ENCODE measurements around the gene AP2A2.
A peak's percentile ranks its signal among the peaks of the same experiment; 100 is the strongest.

The AP2A2 gene

DNA sequence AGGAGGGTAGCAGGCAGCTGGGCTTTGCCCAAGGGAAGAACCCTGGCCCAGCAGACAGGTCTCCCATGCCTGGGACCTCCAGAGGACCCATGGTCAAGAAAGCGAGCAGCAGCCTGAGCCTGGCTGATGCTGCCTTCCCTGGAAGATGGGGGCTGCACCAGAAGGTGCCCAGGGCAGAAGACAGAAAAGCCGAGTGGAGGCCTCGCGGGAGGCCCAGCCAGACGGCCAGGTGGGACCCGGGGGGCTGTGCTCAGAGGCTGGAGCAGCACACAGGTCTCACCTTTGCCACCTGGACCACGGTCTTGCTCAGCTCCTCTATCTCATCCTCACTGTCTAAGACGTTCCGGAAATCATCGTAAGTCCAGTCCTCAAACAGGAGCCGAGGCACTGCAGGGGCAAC lies 25.9 kb upstream of the AP2A2 start:
- no peak for DNase-seq

- DNase-seq = no peak
Observed at GRCh38 chr11:900545-900944, 25.1 kb upstream of the AP2A2 start.

DNA sequence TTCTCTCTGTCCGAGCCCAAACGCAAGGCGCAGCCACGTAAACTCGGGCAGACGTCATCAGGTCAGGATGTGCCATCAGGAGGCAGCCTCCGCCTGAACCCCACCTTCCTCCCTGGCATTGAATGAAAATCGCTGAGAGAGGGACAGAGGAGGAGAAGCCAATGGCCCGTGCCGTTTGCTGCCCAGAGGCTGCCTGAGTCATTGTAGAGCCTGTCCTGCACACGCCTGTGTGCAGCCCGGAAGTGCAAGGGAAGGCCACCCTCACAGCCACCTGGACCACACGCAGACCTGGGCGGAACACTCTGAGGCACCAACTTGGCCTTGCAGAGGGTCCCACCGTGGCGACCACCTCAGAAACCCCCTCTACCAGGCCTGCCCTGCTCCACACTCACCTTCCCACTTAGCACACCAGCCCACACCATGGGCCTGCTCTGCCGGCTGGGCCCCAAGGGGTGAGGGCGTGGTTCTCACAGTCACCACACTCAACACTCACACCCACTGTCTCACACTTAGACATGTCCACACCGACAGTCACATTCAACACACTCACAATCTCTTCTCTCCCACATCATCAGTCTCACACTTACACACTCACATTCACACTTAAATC lies 24.1 kb upstream of the AP2A2 start:
- no peak for DNase-seq

- DNase-seq = no peak
Observed at GRCh38 chr11:904380-904779, 21.3 kb upstream of the AP2A2 start.

GRCh38 chr11:905952-906351 lies 19.7 kb upstream of the AP2A2 start:
- no peak for DNase-seq

DNA sequence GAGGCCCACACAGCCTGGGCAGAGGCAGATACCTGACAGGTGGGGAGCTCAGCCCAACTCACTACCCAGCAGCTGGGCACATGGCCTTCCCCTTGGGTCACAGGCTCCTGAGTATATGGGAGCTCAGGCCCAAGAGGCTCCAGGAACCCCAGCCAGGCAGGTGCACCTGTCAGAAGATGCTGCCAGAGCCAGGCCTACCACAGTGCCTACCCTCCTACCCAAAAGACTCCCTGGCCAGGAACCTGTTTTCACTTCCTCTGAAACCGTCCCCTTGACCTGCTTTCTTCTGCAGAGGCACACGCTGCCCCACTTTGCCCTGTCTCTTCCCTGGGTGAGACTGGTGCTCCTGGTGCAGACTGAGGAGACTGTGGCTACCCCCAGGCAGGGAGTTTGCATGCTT lies 18.0 kb upstream of the AP2A2 start:
- no peak for DNase-seq

DNA sequence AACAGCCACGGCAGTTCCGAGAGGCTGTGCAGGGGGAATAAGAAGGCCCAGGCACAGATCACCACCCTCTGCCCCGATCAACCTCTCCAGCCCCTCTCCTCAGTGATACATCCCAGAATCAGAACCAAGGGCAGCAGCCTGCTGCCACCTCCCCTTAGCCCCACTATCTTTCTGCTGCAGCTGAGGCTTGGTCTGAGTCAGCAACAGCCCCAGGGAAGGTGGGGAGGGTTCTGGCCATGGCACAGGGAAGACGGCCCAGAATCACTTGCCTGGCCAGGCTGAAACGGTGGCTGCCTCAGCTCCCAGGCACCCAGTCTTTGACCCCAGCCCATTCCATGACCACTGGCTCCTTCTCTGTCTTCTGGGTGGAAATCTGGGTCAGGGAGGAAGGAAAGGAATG lies 17.4 kb upstream of the AP2A2 start:
- DNase-seq = no peak

GRCh38 chr11:909406-909805 lies 16.3 kb upstream of the AP2A2 start:
- no peak for DNase-seq

GRCh38 chr11:910044-910588 lies 15.6 kb upstream of the AP2A2 start:
- no peak for DNase-seq

- DNase-seq = peak; percentile 62 to 76 (median 72)
Observed at GRCh38 chr11:910589-911030, 15.1 kb upstream of the AP2A2 start, which contains the start of gene CHID1. Gene CHID1, minus strand, starts transcription at chr11:910810. Its CDS starts 5,994 bp downstream, at chr11:904816.

- DNase-seq = peak in 1 of 4 experiments; percentile 39
Observed at GRCh38 chr11:911031-911889, 14.4 kb upstream of the AP2A2 start.

- no peak for DNase-seq
Observed at GRCh38 chr11:911890-912219, 13.8 kb upstream of the AP2A2 start.

- no peak for DNase-seq
Observed at GRCh38 chr11:912266-912665, 13.4 kb upstream of the AP2A2 start.

GRCh38 chr11:913043-913442 lies 12.6 kb upstream of the AP2A2 start:
- no peak for DNase-seq

DNA sequence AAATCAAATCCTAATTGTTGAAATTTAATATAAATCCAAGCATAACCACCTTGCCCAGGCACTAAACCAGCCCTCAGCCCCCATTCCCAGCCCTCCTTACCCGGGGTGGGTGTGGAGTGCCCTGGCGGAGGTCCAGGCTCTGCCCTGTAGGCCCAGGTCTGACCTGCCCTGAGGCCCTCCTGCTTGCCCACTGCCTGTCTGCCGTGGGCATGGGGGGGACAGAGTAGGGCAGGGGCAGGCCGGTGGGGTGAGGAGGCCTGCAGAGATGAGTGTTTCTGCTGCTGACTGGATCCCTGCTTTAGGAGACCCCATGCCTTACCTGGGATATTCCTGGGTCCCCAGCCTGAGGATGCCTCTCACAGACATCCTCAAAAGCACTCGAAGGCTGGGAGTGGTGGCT lies 11.5 kb upstream of the AP2A2 start:
- no peak for DNase-seq

- DNase-seq = no peak
Observed at GRCh38 chr11:914747-915501, 10.7 kb upstream of the AP2A2 start.

DNA sequence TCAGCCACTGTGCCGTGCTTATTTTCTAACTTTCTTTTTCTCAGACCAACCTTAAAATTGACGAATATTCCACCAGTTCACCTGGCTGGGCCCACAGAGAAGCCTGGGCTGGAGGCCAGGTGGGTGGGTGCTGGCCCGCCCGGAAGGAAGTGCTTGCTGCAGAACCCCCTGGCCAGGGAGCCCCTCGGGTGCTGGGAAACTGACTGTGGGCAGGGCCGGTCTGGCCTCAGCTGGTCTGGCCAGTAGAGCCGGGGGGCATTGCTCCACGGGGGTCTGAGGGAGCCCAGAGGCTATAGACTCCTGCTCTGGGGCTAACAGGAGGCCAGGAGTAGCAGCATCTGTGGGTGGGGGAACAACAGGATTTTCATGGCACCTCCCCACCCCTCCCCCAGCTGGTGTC lies 8.2 kb upstream of the AP2A2 start:
- no peak for DNase-seq

GRCh38 chr11:921921-922678 lies 3.6 kb upstream of the AP2A2 start:
- DNase-seq = no peak

DNA sequence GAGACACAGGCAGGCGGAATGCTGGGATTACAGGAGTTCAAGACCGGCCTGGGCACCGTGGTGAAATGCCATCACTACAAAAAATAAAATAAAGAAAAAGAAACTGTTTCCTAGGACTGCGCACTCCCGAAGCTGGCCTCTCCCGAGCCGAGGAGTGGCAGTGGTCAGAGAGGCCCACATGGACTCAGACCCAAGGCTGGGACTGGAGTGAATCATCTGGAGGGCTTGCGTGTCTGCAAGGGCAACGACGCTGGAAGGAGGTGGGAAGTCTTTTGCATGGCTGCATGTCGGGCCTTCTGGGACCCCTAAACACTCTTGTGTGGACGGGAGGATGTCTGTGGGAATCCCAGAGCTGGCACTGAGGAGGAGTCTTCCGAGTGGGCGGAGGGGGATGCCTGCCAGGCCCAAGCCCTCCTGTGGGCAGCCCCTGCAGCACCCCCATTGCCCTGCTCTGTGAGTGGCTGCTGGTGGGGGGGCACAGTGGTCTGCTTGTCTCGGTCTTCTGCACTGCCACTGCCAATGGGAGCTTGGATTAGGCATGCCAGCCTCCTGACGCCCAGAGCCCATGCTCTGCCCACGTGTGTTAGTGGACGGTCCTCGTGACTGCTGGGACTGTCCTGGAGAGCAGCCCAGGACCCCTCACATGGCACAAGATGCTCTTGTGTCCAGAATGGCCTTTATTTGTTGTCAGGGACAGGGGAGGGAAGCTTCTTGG lies 1.8 kb upstream of the AP2A2 start:
- no peak for DNase-seq

DNA sequence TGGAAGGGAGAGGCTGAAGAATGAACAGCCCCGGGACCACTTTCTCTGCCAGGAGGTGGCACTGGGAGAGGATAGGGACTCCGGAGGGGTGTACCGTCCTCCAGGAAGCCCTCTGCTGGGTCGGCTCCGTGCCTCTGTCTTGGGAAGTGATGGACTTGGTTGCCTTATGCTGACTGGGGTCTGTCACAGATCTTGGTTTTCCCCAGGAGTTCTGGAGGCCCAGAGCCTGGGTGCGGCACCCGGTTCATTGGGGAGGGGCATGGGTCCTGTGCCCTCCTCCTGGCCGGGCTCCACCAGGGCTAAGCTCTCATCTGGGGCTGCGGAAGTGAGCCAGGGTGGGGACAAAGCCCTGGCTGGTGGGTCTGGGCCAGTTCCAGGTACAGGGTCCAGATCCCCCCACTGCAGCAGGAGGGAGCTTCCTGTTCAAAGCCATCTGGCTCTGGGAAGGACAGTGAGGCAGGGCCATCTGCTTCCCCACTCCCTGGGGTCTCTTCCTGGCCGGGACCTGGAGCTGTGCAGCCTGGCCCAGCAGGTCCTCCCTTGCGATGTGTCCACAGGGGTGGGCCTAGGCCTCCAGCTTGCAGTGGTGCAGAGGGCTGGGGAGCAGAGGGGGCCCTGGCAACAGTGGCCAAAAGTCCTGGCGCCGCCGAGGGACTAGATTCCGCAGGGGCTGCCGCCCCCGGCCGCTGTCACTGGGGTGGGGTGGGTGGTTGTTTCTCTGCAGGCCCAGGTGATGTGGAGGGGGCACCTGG lies 1.1 kb upstream of the AP2A2 start:
- no peak for DNase-seq

DNA sequence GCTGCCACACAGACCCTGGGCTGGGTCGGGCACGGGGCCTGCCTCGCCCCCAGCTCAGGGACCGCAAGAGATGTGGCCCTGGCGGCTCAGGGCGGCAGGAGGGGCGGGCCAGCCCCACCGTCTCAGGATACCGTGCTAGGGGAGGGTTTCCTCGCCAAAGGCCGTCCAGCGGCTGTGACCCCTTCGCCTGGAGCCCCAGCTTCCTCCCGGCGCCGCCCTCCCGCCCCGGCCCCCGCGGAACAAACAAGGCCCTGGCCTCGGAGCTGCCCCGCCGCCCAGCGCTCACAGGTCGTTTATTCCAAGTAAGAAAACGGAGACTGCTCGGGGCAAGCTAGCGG lies 543 bp upstream of the AP2A2 start:
- no peak for DNase-seq
